SK-N-DZ (cell line): ENCODE results near the gene HSPB9.
"Not testable (repeated sequence)": the region's sequence is repeated elsewhere in the genome, so short reads cannot be mapped to it uniquely, and the experiment has no call there.

Experiments
- DNase-seq: peaks from one replicate; pipeline ENCODE4 v3.0.0-alpha.2; 2015; ENCODE audit warnings: low spot score

The HSPB9 gene

GRCh38 chr17:42120161-42120769 lies 2.3 kb upstream of the HSPB9 start:
- no peak for DNase-seq

- peak; percentile 91 for DNase-seq
These were observed 1.5 kb upstream of the HSPB9 start, which contains the start of gene KAT2A for GRCh38 chr17:42120770-42121769. Gene KAT2A, minus strand, starts transcription at chr17:42121367. Its CDS starts 63 bp downstream, at chr17:42121304.

GRCh38 chr17:42124256-42124655 lies 1.7 kb downstream of the HSPB9 start:
- DNase-seq = no peak

- no peak for DNase-seq
These were observed 3.0 kb downstream of the HSPB9 start for GRCh38 chr17:42125565-42125964.

- DNase-seq = no peak
These were observed 4.2 kb downstream of the HSPB9 start for GRCh38 chr17:42126836-42127235.

- no peak for DNase-seq
These were observed 4.8 kb downstream of the HSPB9 start for GRCh38 chr17:42127414-42127813.

- no peak for DNase-seq
These were observed 6.7 kb downstream of the HSPB9 start for GRCh38 chr17:42129109-42129837.

GRCh38 chr17:42130310-42130936 lies 7.8 kb downstream of the HSPB9 start:
- DNase-seq = no peak

GRCh38 chr17:42131232-42131631 lies 8.6 kb downstream of the HSPB9 start:
- no peak for DNase-seq

GRCh38 chr17:42131981-42132432 lies 9.4 kb downstream of the HSPB9 start:
- DNase-seq = no peak

- DNase-seq = no peak
These were observed 10.3 kb downstream of the HSPB9 start for GRCh38 chr17:42132941-42133340.

GRCh38 chr17:42133461-42134041 lies 10.9 kb downstream of the HSPB9 start:
- no peak for DNase-seq

GRCh38 chr17:42135151-42135550 lies 12.5 kb downstream of the HSPB9 start:
- DNase-seq = no peak

GRCh38 chr17:42135664-42136653 lies 13.4 kb downstream of the HSPB9 start:
- no peak for DNase-seq

GRCh38 chr17:42136654-42137051 lies 14.0 kb downstream of the HSPB9 start:
- DNase-seq = no peak

- DNase-seq = no peak
These were observed 16.3 kb downstream of the HSPB9 start for GRCh38 chr17:42138749-42139492.

GRCh38 chr17:42140690-42141089 lies 18.1 kb downstream of the HSPB9 start:
- DNase-seq = not testable (repeated sequence)

GRCh38 chr17:42141382-42141781 lies 18.8 kb downstream of the HSPB9 start:
- no peak for DNase-seq

GRCh38 chr17:42142371-42142896 lies 19.8 kb downstream of the HSPB9 start:
- DNase-seq = no peak
